ENCODE data around the gene DDX54.

The DDX54 gene

GRCh38 chr12:113136128-113136989 lies 48.9 kb downstream of the DDX54 start:
- Histone ChIP-seq H3K4me2 (ENCODE audit: low read length) (no peak overlapping the region), H3K36me3 (replicated peaks; ENCODE audit: low read depth, low read length) (no peaks in the 10 kb centered on the region), H2AFZ (ENCODE audit: low read depth, low read length) (no peak overlapping the region), H3K27ac (ENCODE audit: low read length) (no peak overlapping the region), H3K4me3 (ENCODE audit: low read length) (no peak overlapping the region), H3K27me3 (ENCODE audit: low read depth, low read length) (0 out of 2 replicates have a peak, but pooled peaks cover 5% of the 10 kb centered on the region), H4K20me1 (ENCODE audit: insufficient read depth, low read length) (no peaks in the 10 kb centered on the region), H3K79me2 (ENCODE audit: low read length) (no peaks in the 10 kb centered on the region), H3K4me1 (ENCODE audit: low read length) (0 out of 2 replicates have a peak, but pooled peaks cover 3% of the 10 kb centered on the region), H3K9ac (ENCODE audit: low read length) (no peak overlapping the region), H3K9me3 (ENCODE audit: insufficient read depth, low read length) (no peaks in the 10 kb centered on the region)
- TF ChIP-seq CTCF (IDR thresholded peaks at IDR 0.05; ENCODE audit: low read depth, low read length) (no peak), EZH2phosphoT487 (IDR thresholded peaks at IDR 0.05; ENCODE audit: low read depth) (no peak)

- no peaks in the 10 kb centered on the region for H3K36me3 ChIP-seq (replicated peaks; ENCODE audit: low read depth, low read length)
- H3K27me3 ChIP-seq (ENCODE audit: low read depth, low read length): 0 out of 2 replicates have a peak, but pooled peaks cover 5% of the 10 kb centered on the region
- TF ChIP-seq EZH2phosphoT487 (IDR thresholded peaks at IDR 0.05; ENCODE audit: low read depth): no peak
- peak; percentile 19 for TF ChIP-seq CTCF (IDR thresholded peaks at IDR 0.05; ENCODE audit: low read depth, low read length)
- no peak within 1 kb of the TSS for H3K4me2 ChIP-seq (ENCODE audit: low read length)
- H3K9ac ChIP-seq (ENCODE audit: low read length): no peak within 1 kb of the TSS
- H3K4me3 ChIP-seq (ENCODE audit: low read length): no peak within 1 kb of the TSS
- no peaks in the 10 kb centered on the region for H3K79me2 ChIP-seq (ENCODE audit: low read length)
- H3K4me1 ChIP-seq (ENCODE audit: low read length): peaks cover 10% of the 10 kb centered on the region
- no peak within 1 kb of the TSS for H2AFZ ChIP-seq (ENCODE audit: low read depth, low read length)
- H4K20me1 ChIP-seq (ENCODE audit: insufficient read depth, low read length): no peaks in the 10 kb centered on the region
- H3K27ac ChIP-seq (ENCODE audit: low read length): no peak within 1 kb of the TSS
- H3K9me3 ChIP-seq (ENCODE audit: insufficient read depth, low read length): no peaks in the 10 kb centered on the region
Observed at GRCh38 chr12:113135178-113136127, 49.8 kb downstream of the DDX54 start, which contains the start of gene RASAL1. Gene RASAL1 (minus strand): TSS chr12:113135761. CDS start chr12:113135462, 299 bp downstream.

GRCh38 chr12:113134521-113134951 lies 50.7 kb downstream of the DDX54 start:
- Histone ChIP-seq H3K4me2 (ENCODE audit: low read length) (no peak overlapping the region), H4K20me1 (ENCODE audit: insufficient read depth, low read length) (no peaks in the 10 kb centered on the region), H3K27me3 (ENCODE audit: low read depth, low read length) (0 out of 2 replicates have a peak, but pooled peaks cover 5% of the 10 kb centered on the region), H3K79me2 (ENCODE audit: low read length) (no peaks in the 10 kb centered on the region), H3K36me3 (replicated peaks; ENCODE audit: low read depth, low read length) (no peaks in the 10 kb centered on the region), H3K9me3 (ENCODE audit: insufficient read depth, low read length) (no peaks in the 10 kb centered on the region), H3K4me3 (ENCODE audit: low read length) (no peak overlapping the region), H3K27ac (ENCODE audit: low read length) (no peak overlapping the region), H3K9ac (ENCODE audit: low read length) (no peak overlapping the region), H2AFZ (ENCODE audit: low read depth, low read length) (no peak overlapping the region), H3K4me1 (ENCODE audit: low read length) (peaks cover 19% of the 10 kb centered on the region)
- TF ChIP-seq CTCF (IDR thresholded peaks at IDR 0.05; ENCODE audit: low read depth, low read length) (no peak), EZH2phosphoT487 (IDR thresholded peaks at IDR 0.05; ENCODE audit: low read depth) (no peak)
